CD4-positive, alpha-beta T cell (primary cell): Measurements from ENCODE around the gene SLC47A2. TPM values are rescaled to one million over a fixed set of nuclear protein-coding genes. Genes with fewer than 3 reads are reported as not detected.

Experiments used
- ATAC-seq: fragments of 200-7000 bp; cut with Tn5 transposase; one replicate; pipeline ENCODE4 v1.10.0; 2022; ENCODE audit warnings: mild to moderate bottlenecking; ENCODE audit not compliant: poor library complexity
- CTCF ChIA-PET: fragments of 350-600 bp; sonication (Branson Sonifier 250); formaldehyde crosslinking; loops from one replicate; lab custom pipeline; 2021; ENCODE audit warnings: antibody characterized with exemption, inconsistent platforms; lab: Charles Lee
- POLR2A ChIA-PET: fragments of 350-600 bp; sonication (Branson Sonifier 250); formaldehyde crosslinking; loops from one replicate; lab custom pipeline; 2021; ENCODE audit warnings: antibody characterized with exemption, inconsistent platforms; lab: Charles Lee
- DNase-seq, 14 experiments: peaks; one replicate each; pipeline ENCODE4 v3.0.0-alpha.2; 2013 to 2020; ENCODE audit warnings: mixed read lengths in 2 of 14
- H3K27ac ChIP-seq, 2 donors: one replicate each; pipeline versions ENCODE4 v1.5.1 to v1.7.0; 2013; ENCODE audit warnings: low read length in 2 of 2, low read depth in 1 of 2, mild to moderate bottlenecking in 1 of 2
- H3K27me3 ChIP-seq, 2 experiments: 1 replicate in 1 of 2; 2 replicates in 1 of 2; pipeline versions ENCODE4 v1.6.1 to v1.7.0; 2013; ENCODE audit warnings: low read length in 2 of 2, control low read depth in 1 of 2, mild to moderate bottlenecking in 1 of 2, moderate library complexity in 1 of 2; ENCODE audit not compliant: insufficient read depth in 2 of 2, control insufficient read depth in 1 of 2
- H3K36me3 ChIP-seq: one replicate; pipeline ENCODE4 v1.6.1; 2013; ENCODE audit warnings: low read length, control low read depth; ENCODE audit not compliant: insufficient read depth
- H3K4me1 ChIP-seq: one replicate; pipeline ENCODE4 v1.6.1; 2013; ENCODE audit warnings: low read length, control low read depth; ENCODE audit not compliant: insufficient read depth
- H3K4me3 ChIP-seq: one replicate; pipeline ENCODE4 v1.5.1; 2013; ENCODE audit warnings: mild to moderate bottlenecking, low read length, moderate library complexity
- H3K9me3 ChIP-seq, 2 experiments: 1 replicate in 1 of 2; 2 replicates in 1 of 2; pipeline versions ENCODE4 v1.6.1 to v1.7.0; 2013; ENCODE audit warnings: low read length in 2 of 2, mild to moderate bottlenecking in 2 of 2, control low read depth in 1 of 2, moderate library complexity in 1 of 2; ENCODE audit not compliant: control insufficient read depth in 1 of 2, insufficient read depth in 1 of 2
- H3K27ac Mint-ChIP-seq: one replicate; pipeline ENCODE4 v1.8.0; 2020; ENCODE audit warnings: mixed read lengths
- H3K27me3 Mint-ChIP-seq: one replicate; pipeline ENCODE4 v1.8.0; 2021; ENCODE audit warnings: mixed read lengths
- H3K36me3 Mint-ChIP-seq: one replicate; pipeline ENCODE4 v1.8.0; 2021; ENCODE audit warnings: low read depth, mixed read lengths
- H3K4me1 Mint-ChIP-seq: one replicate; pipeline ENCODE4 v1.8.0; 2021; ENCODE audit warnings: low read depth, mixed read lengths
- H3K4me3 Mint-ChIP-seq: one replicate; pipeline ENCODE4 v1.8.0; 2020; ENCODE audit warnings: mild to moderate bottlenecking, mixed read lengths
- H3K9me3 Mint-ChIP-seq: one replicate; pipeline ENCODE4 v1.8.0; 2020; ENCODE audit warnings: mixed read lengths
- CTCF ChIP-seq: fragments of 200-600 bp; IDR thresholded peaks from one replicate; pipeline ENCODE4 v1.8.0; 2022; ENCODE audit warnings: antibody characterized with exemption, mild to moderate bottlenecking
- intact Hi-C, 2 experiments: fragments of 100-400 bp; cut with DNase I in 1 of 2; cut with micrococcal nuclease in 1 of 2; formaldehyde crosslinking; loops; one replicate each; pipeline versions ENCODE4 v1.15.1 to v1.9.0; 2023 to 2025; cut with DNase I, micrococcal nuclease
- total RNA-seq, 174 experiments: library from RNA in 2 of 174; stranded (reverse) in 2 of 174; gene quantifications; one replicate each; pipeline ENCODE4 v1.2.3 and lab custom pipeline; 2021 to 2026

The SLC47A2 gene
- total RNA-seq, 2 experiments from 2014 or later: not detected

- ChIA-PET CTCF (interaction anchor here (1.4 to 2.0 kb wide), 4 partner anchors 19 to 400 kb away, joined by 4 to 10 read pairs (median 8); partner anchors contain the start of gene B9D1), POLR2A (interaction anchor here (1.2 to 3.1 kb wide), 3 partner anchors 9 to 115 kb away, joined by 4 to 17 read pairs (median 14); partner anchors contain the start of gene ALDH3A2)
- H3K36me3 Mint-ChIP-seq: no peaks in the 10 kb centered on the region
- H3K9me3 ChIP-seq: no peaks in the 10 kb centered on the region
- H3K4me3 Mint-ChIP-seq: no peak overlapping the region
- H3K27ac ChIP-seq: no peak overlapping the region
- ATAC-seq (no peak), DNase-seq (no peak)
- H3K9me3 Mint-ChIP-seq: no peaks in the 10 kb centered on the region
- intact Hi-C loops: loop anchor here in 1 of 2 experiments (5.0 kb wide), 1 partner anchor 116 kb away; the partner anchor contains the start of gene ALDH3A2
- H3K27me3 ChIP-seq: no peaks in the 10 kb centered on the region
- peaks cover 25% of the 10 kb centered on the region for H3K4me1 Mint-ChIP-seq
- peaks cover 28% of the 10 kb centered on the region for H3K4me1 ChIP-seq
- H3K27ac Mint-ChIP-seq: no peak overlapping the region
- no peaks in the 10 kb centered on the region for H3K36me3 ChIP-seq
- no peak overlapping the region for H3K4me3 ChIP-seq
- TF ChIP-seq CTCF: no peak
- no peaks in the 10 kb centered on the region for H3K27me3 Mint-ChIP-seq
These were observed 47.0 kb upstream of the SLC47A2 start for GRCh38 chr17:19763416-19763815.

- no peaks in the 10 kb centered on the region for H3K9me3 ChIP-seq
- no peaks in the 10 kb centered on the region for H3K36me3 ChIP-seq
- DNase-seq: peak; percentile 31 to 80 (median 62)
- no peaks in the 10 kb centered on the region for H3K27me3 Mint-ChIP-seq
- intact Hi-C loops: loop anchor here (1.0 to 5.0 kb wide), 3 partner anchors 115 to 399 kb away; partner anchors contain the start of gene ALDH3A2 (in 1 of the 2)
- H3K4me1 Mint-ChIP-seq: peaks cover 17% of the 10 kb centered on the region
- H3K4me3 Mint-ChIP-seq: no peak overlapping the region
- no peaks in the 10 kb centered on the region for H3K36me3 Mint-ChIP-seq
- peak; percentile 71 for TF ChIP-seq CTCF
- peaks cover 0 to 1% of the 10 kb centered on the region in 2 experiments for H3K27me3 ChIP-seq
- peaks cover 20% of the 10 kb centered on the region for H3K4me1 ChIP-seq
- H3K27ac Mint-ChIP-seq: no peak overlapping the region
- no peak overlapping the region for H3K4me3 ChIP-seq
- H3K9me3 Mint-ChIP-seq: no peaks in the 10 kb centered on the region
- no peak overlapping the region for H3K27ac ChIP-seq
- POLR2A ChIA-PET: interaction anchor here (1.2 to 3.1 kb wide), 3 partner anchors 9 to 114 kb away, joined by 4 to 17 read pairs (median 14); partner anchors contain the start of gene ALDH3A2
- CTCF ChIA-PET: interaction anchor here (0.5 to 2.0 kb wide), 13 partner anchors 9 to 474 kb away, joined by 3 to 12 read pairs (median 5); partner anchors contain the start of genes ALDH3A2 and B9D1
- ATAC-seq: peak; percentile 80
These were observed 46.2 kb upstream of the SLC47A2 start for GRCh38 chr17:19762515-19762961.

GRCh38 chr17:19760746-19761145 lies 44.4 kb upstream of the SLC47A2 start:
- peaks cover 0 to 5% of the 10 kb centered on the region in 2 experiments for H3K27me3 ChIP-seq
- H3K4me1 ChIP-seq: peaks cover 4% of the 10 kb centered on the region
- Mint-ChIP-seq H3K9me3 (no peaks in the 10 kb centered on the region), H3K4me1 (peaks cover 6% of the 10 kb centered on the region), H3K36me3 (no peaks in the 10 kb centered on the region), H3K4me3 (no peak overlapping the region), H3K27ac (no peak overlapping the region), H3K27me3 (peaks cover 7% of the 10 kb centered on the region)
- no peak for TF ChIP-seq CTCF
- no peak overlapping the region for H3K27ac ChIP-seq
- POLR2A ChIA-PET: no interaction called here
- no peak overlapping the region for H3K4me3 ChIP-seq
- intact Hi-C loops: loop anchor here in 1 of 2 experiments (5.0 kb wide), 1 partner anchor 113 kb away; the partner anchor contains the start of gene ALDH3A2
- ATAC-seq (no peak), DNase-seq (no peak)
- CTCF ChIA-PET: interaction anchor here (1.3 kb wide), 1 partner anchor 16 kb away, joined by 5 read pairs; no protein-coding TSS in a partner anchor
- H3K9me3 ChIP-seq: no peaks in the 10 kb centered on the region
- no peaks in the 10 kb centered on the region for H3K36me3 ChIP-seq
